CD1c-positive myeloid dendritic cell (primary cell): ENCODE results near the gene C1QBP.
"Not testable (repeated sequence)": the region's sequence is repeated elsewhere in the genome, so short reads cannot be mapped to it uniquely, and the experiment has no call there.

Experiments used
- DNase-seq: peaks from one replicate; pipeline ENCODE4 v3.0.0-alpha.2; 2016; ENCODE audit errors: extremely low spot score

The C1QBP gene

GRCh38 chr17:5431949-5432556 lies 6.9 kb downstream of the C1QBP start:
- DNase-seq, result no peak

GRCh38 chr17:5431234-5431633 lies 7.7 kb downstream of the C1QBP start:
- DNase-seq, result not testable (repeated sequence)

- no peak for DNase-seq
Measured at GRCh38 chr17:5430413-5430999, 8.4 kb downstream of the C1QBP start.

GRCh38 chr17:5429191-5429887 lies 9.6 kb downstream of the C1QBP start:
- DNase-seq, result no peak

- DNase-seq, result no peak
Measured at GRCh38 chr17:5425826-5426225, 13.1 kb downstream of the C1QBP start.

- DNase-seq, result no peak
Measured at GRCh38 chr17:5424909-5425308, 14.0 kb downstream of the C1QBP start.

GRCh38 chr17:5422505-5422904 lies 16.4 kb downstream of the C1QBP start:
- no peak for DNase-seq

- peak; percentile 92 for DNase-seq
Measured at GRCh38 chr17:5419959-5420653, 18.8 kb downstream of the C1QBP start, which contains the start of gene RPAIN. TSS of gene RPAIN (plus strand) at chr17:5420182. CDS start at chr17:5420211, 29 bp downstream.

GRCh38 chr17:5419356-5419958 lies 19.5 kb downstream of the C1QBP start, which contains the start of gene NUP88:
TSS of gene NUP88 (minus strand) at chr17:5419662. CDS start at chr17:5419650, 12 bp downstream.
- DNase-seq, result peak; percentile 98

- DNase-seq, result peak; percentile 80
Measured at GRCh38 chr17:5418858-5419355, 20.0 kb downstream of the C1QBP start.

- no peak for DNase-seq
Measured at GRCh38 chr17:5416901-5417300, 22.1 kb downstream of the C1QBP start.

- no peak for DNase-seq
Measured at GRCh38 chr17:5413682-5414081, 25.3 kb downstream of the C1QBP start.

GRCh38 chr17:5410594-5411272 lies 28.2 kb downstream of the C1QBP start:
- DNase-seq, result no peak

- DNase-seq, result no peak
Measured at GRCh38 chr17:5408186-5408585, 30.8 kb downstream of the C1QBP start.

GRCh38 chr17:5405400-5405799 lies 33.6 kb downstream of the C1QBP start:
- no peak for DNase-seq

GRCh38 chr17:5399767-5400166 lies 39.2 kb downstream of the C1QBP start:
- DNase-seq, result no peak

GRCh38 chr17:5396612-5397011 lies 42.3 kb downstream of the C1QBP start:
- DNase-seq, result no peak

GRCh38 chr17:5391678-5392077 lies 47.3 kb downstream of the C1QBP start:
- DNase-seq, result no peak
